Fibroblast of lung (primary cell): Measurements from ENCODE around the gene SERPINB11.

Source experiments
- EZH2 ChIP-seq: IDR thresholded peaks from 2 replicates; pipeline ENCODE4 v1.5.1; 2012; ENCODE audit warnings: low read length, control low read depth, mild to moderate bottlenecking; ENCODE audit errors: missing control alignments
- TF ChIP-seq, protein P1 (sequence below), 2 donors: IDR thresholded peaks in 1 of 2; conservative IDR thresholded peaks in 1 of 2; 1 replicate in 1 of 2; 2 replicates in 1 of 2; pipeline ENCODE4 v1.5.1; 2011 to 2012; ENCODE audit warnings: low read length in 2 of 2, control low read depth in 1 of 2, inconsistent platforms in 1 of 2, low read depth in 1 of 2, mild to moderate bottlenecking in 1 of 2

- TF ChIP-seq, protein P1, sequence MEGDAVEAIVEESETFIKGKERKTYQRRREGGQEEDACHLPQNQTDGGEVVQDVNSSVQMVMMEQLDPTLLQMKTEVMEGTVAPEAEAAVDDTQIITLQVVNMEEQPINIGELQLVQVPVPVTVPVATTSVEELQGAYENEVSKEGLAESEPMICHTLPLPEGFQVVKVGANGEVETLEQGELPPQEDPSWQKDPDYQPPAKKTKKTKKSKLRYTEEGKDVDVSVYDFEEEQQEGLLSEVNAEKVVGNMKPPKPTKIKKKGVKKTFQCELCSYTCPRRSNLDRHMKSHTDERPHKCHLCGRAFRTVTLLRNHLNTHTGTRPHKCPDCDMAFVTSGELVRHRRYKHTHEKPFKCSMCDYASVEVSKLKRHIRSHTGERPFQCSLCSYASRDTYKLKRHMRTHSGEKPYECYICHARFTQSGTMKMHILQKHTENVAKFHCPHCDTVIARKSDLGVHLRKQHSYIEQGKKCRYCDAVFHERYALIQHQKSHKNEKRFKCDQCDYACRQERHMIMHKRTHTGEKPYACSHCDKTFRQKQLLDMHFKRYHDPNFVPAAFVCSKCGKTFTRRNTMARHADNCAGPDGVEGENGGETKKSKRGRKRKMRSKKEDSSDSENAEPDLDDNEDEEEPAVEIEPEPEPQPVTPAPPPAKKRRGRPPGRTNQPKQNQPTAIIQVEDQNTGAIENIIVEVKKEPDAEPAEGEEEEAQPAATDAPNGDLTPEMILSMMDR (conservative IDR thresholded peaks at IDR 0.05 in 1 of 2, IDR thresholded peaks at IDR 0.05 in 1 of 2; ENCODE audit: low read depth in 1 of 2, low read length in 2 of 2): no peak
- TF ChIP-seq EZH2: no peak
These were observed 22.7 kb upstream of the SERPINB11 start for GRCh38 chr18:63679820-63680606.
